C4-2B (cell line): ENCODE measurements around the gene PPP1R15B.

ENCODE experiments used
- CTCF ChIP-seq: fragments of 450-650 bp; conservative IDR thresholded peaks from 2 replicates; pipeline ENCODE4 v1.5.1; 2017; ENCODE audit warnings: mild to moderate bottlenecking
- ZFX ChIP-seq: fragments of 450-650 bp; IDR thresholded peaks from 2 replicates; pipeline ENCODE4 v1.6.1; 2017

GRCh38 chr1:204360314-204360713 is 51.3 kb downstream of the PPP1R15B start:
- TF ChIP-seq CTCF (no peak), ZFX (no peak)
